Karpas-422 (cell line): ENCODE results near the gene LYPD1. TPM values are rescaled to one million over a fixed set of nuclear protein-coding genes. Genes with fewer than 3 reads are reported as not detected.

ENCODE experiments used
- DNase-seq: peaks from one replicate; pipeline ENCODE4 v3.0.0-alpha.2; 2015
- H2AFZ ChIP-seq: fragments of 200-600 bp; sonication (generic); 2 replicates; pipeline ENCODE4 v1.6.1; 2014; ENCODE audit warnings: antibody characterized with exemption, low read length, mixed read lengths
- H3K27ac ChIP-seq: fragments of 200-600 bp; sonication (generic); 2 replicates; pipeline ENCODE4 v1.5.1; 2014; ENCODE audit warnings: mild to moderate bottlenecking, low read length, moderate library complexity
- H3K27me3 ChIP-seq: fragments of 200-600 bp; sonication (generic); 2 replicates; pipeline ENCODE4 v1.6.1; 2014; ENCODE audit warnings: low read length, mixed read lengths
- H3K36me3 ChIP-seq: fragments of 200-600 bp; sonication (generic); 2 replicates; pipeline ENCODE4 v1.6.1; 2014; ENCODE audit warnings: low read length, mixed read lengths; ENCODE audit not compliant: insufficient read depth
- H3K4me1 ChIP-seq: fragments of 200-600 bp; sonication (generic); 2 replicates; pipeline ENCODE4 v1.6.1; 2014; ENCODE audit warnings: mild to moderate bottlenecking, low read length, mixed read lengths
- H3K4me2 ChIP-seq: fragments of 200-600 bp; sonication (generic); 2 replicates; pipeline ENCODE4 v1.6.1; 2014; ENCODE audit warnings: low read length, low read depth, mild to moderate bottlenecking; ENCODE audit not compliant: poor library complexity, severe bottlenecking
- H3K4me3 ChIP-seq: fragments of 200-600 bp; sonication (generic); 2 replicates; pipeline ENCODE4 v1.5.1; 2014; ENCODE audit warnings: mild to moderate bottlenecking, antibody characterized with exemption, low read length, mixed read lengths
- H3K79me2 ChIP-seq: fragments of 200-600 bp; sonication (generic); 2 replicates; pipeline ENCODE4 v1.6.1; 2014; ENCODE audit warnings: mild to moderate bottlenecking, low read length, mixed read lengths
- H3K9ac ChIP-seq: fragments of 200-600 bp; sonication (generic); 2 replicates; pipeline ENCODE4 v1.6.0; 2014; ENCODE audit warnings: low read length
- H3K9me2 ChIP-seq: fragments of 200-600 bp; sonication (generic), shearing (Covaris generic); replicated peaks from 2 replicates; pipeline ENCODE4 v1.6.0; 2014; ENCODE audit warnings: mild to moderate bottlenecking, low read length, moderate library complexity; ENCODE audit not compliant: insufficient read depth
- H3K9me3 ChIP-seq: fragments of 300-700, 200-600 bp; sonication (generic); 2 replicates; pipeline ENCODE4 v1.6.1; 2014; ENCODE audit warnings: low read length, mixed read lengths
- H4K20me1 ChIP-seq: fragments of 200-600 bp; sonication (generic); 2 replicates; pipeline ENCODE4 v1.6.1; 2014; ENCODE audit warnings: mild to moderate bottlenecking, antibody characterized with exemption, low read length, low read depth; ENCODE audit not compliant: insufficient read depth
- total RNA-seq: library from RNA; depleted of rRNA; stranded (reverse); fragments of >200 nt; shearing (Covaris generic); gene quantifications from 2 replicates; pipeline ENCODE4 v1.2.3, GENCODE V29; 2014; ENCODE audit warnings: low replicate concordance

The LYPD1 gene
- total RNA-seq, 1 experiment from 2014 or later, result not detected

DNA sequence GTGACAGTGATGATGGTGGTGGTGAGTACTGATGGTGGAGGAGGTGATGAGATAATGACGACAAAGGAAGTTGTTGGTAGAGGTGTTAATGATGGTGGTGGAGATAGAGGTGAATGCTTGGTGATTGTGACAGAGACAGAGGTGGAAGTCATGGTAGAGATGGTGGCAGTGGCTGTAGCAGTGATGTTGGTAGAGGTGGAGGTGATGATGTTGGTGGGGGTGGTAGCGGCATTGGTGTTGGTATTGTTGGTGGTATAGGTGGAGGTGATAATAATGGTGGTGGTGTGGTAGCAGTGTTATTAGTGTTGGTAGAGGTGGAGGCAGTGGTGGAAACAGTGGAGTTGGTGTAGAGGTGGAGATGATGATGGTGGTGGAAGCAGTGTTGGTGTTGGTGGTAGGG lies 36.4 kb downstream of the LYPD1 start:
- H3K9me2 ChIP-seq, result no peaks in the 10 kb centered on the region
- H3K4me3 ChIP-seq, result no peak overlapping the region
- no peak overlapping the region for H3K27ac ChIP-seq
- H2AFZ ChIP-seq, result no peak overlapping the region
- no peak overlapping the region for H3K4me2 ChIP-seq
- H3K27me3 ChIP-seq, result no peaks in the 10 kb centered on the region
- no peak for DNase-seq
- H3K4me1 ChIP-seq, result 0 out of 2 replicates have a peak, but pooled peaks cover 4% of the 10 kb centered on the region
- H3K79me2 ChIP-seq, result no peaks in the 10 kb centered on the region
- no peaks in the 10 kb centered on the region for H4K20me1 ChIP-seq
- H3K9me3 ChIP-seq, result no peaks in the 10 kb centered on the region
- no peaks in the 10 kb centered on the region for H3K36me3 ChIP-seq
- H3K9ac ChIP-seq, result no peak overlapping the region

DNA sequence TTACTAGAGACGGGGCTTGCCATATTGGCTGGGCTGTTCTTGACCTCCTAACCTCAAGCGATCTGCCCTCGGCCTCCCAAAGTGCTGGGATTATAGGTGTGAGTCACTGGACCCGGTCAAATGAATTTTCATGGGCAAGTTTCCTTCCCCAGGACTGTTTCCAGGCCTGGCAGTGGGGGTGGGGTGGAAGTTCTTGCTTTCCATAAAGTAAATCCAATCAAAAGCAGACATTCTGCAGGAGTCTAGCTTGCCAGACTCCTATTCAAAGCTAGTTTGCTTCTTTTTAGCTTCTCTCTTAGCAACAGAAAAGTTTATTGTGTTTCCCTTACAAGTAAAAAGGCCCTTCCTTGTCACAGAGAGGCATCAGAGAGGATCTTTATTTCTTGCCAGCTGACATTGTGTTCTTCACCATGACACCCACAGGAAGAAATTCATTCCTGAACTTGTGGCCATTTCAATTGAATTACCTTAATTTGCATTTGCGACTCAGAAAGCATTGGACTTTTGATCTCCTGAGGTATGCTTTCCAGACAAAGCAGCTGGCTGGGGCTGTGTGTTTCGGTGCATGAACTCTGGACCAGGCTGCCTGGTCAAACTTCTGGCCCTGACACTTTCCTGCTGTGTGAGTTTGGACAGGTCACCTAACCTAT lies 37.9 kb downstream of the LYPD1 start:
- H3K36me3 ChIP-seq, result no peaks in the 10 kb centered on the region
- no peak overlapping the region for H3K4me3 ChIP-seq
- no peaks in the 10 kb centered on the region for H3K79me2 ChIP-seq
- no peak overlapping the region for H3K27ac ChIP-seq
- H3K9me2 ChIP-seq, result no peaks in the 10 kb centered on the region
- H2AFZ ChIP-seq, result no peak overlapping the region
- no peaks in the 10 kb centered on the region for H3K4me1 ChIP-seq
- no peaks in the 10 kb centered on the region for H3K27me3 ChIP-seq
- DNase-seq, result no peak
- H4K20me1 ChIP-seq, result no peaks in the 10 kb centered on the region
- H3K9ac ChIP-seq, result no peak overlapping the region
- no peak overlapping the region for H3K4me2 ChIP-seq
- no peaks in the 10 kb centered on the region for H3K9me3 ChIP-seq

DNA sequence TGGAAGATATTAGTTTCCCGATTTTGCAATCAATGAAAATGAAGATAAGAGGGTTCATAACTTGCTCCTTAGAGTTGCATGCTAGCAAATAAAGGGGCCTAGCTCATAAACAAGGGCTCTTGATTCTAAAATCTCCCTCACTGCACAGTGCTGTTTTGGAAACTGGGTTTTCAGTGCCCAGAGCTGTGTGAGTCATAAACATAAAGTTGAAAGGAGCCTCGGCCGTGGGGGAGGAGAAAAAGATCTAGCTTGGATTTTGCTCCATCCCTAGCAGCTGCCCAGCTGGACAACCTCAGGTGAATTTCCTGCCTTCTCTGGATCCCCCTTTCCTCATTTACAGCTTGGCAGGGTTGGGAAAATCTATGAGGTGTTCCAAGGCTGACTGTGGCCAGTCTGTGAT lies 42.5 kb downstream of the LYPD1 start:
- no peaks in the 10 kb centered on the region for H3K9me2 ChIP-seq
- H3K9ac ChIP-seq, result no peak overlapping the region
- no peak overlapping the region for H3K27ac ChIP-seq
- no peak overlapping the region for H2AFZ ChIP-seq
- H3K27me3 ChIP-seq, result no peaks in the 10 kb centered on the region
- H3K79me2 ChIP-seq, result no peaks in the 10 kb centered on the region
- H3K36me3 ChIP-seq, result no peaks in the 10 kb centered on the region
- H3K4me2 ChIP-seq, result no peak overlapping the region
- H3K4me3 ChIP-seq, result no peak overlapping the region
- no peaks in the 10 kb centered on the region for H4K20me1 ChIP-seq
- no peak for DNase-seq
- H3K4me1 ChIP-seq, result no peaks in the 10 kb centered on the region
- no peaks in the 10 kb centered on the region for H3K9me3 ChIP-seq

DNA sequence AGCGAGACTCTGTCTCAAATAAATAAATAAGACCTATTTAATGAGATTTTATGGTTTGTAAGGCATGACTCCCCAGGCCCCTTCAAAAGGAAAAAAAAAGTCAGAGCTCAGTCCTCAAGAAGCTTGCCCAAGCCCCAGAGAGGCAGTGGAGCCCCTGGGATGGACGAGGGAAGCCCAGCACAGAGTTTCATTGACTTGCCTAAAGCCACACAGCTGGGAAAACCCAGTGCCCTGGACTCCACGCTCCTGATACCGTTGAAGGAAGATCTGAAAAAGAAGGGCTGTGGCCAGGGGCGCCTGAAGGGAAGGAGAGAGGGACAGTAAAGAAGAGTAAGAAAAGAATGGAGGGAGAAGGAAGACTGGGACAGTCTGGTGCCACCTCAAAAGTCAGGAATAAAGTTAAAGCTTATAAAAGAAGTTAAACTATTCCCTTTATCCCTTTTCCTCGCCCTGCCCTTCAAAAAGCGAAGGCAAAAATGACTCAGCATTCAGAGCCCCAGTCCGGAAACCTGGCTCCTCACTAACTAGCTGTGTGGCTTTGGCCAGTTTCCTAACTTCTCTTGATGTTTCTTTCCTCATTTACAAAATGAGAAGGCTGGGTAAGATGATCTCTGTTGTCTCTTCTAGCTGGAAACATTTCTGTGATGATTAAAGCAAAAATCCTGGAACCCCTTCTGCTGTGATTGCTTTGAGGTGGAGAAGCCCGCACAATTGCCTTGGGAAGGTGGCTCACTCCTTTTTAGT lies 46.7 kb downstream of the LYPD1 start:
- no peaks in the 10 kb centered on the region for H4K20me1 ChIP-seq

DNA sequence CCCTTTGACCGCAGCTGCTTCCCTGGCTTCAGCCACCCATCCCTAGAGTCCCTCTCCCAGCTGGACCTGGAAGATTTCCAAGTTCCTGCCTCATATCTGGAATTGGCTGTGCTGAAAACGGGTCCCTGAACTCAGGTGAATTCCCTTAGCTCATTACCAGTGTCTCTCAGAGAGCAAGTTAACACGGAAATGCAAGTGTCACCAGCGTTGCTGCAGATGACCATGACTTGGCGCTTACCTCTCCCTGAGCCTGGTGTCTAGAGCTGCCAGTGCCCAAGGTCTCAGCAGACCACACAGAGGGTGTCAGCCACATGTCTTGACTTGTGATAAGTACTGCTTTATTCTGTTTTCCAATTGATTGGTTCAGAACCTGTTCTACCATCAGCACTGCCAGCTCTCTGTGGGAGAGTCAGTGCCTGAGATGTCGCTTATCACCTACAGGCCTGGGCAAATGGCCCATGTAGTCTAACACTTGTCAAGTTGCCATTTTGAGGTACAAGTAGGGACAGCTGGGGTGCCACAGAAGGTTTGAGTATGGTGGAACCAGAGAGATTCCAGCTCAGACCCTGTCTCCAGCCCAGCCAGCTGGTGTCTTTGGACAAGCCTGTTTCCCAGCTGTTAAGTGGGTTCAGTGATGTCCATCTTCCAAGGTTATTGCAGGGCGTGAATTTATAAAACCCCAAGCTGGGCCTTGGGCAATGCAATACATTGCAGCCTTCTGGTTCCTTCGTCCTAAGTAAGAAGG lies 48.7 kb downstream of the LYPD1 start:
- no peaks in the 10 kb centered on the region for H3K36me3 ChIP-seq
- H3K4me1 ChIP-seq, result no peaks in the 10 kb centered on the region
- H3K9me2 ChIP-seq, result no peaks in the 10 kb centered on the region
- DNase-seq, result no peak
- H3K4me2 ChIP-seq, result no peak overlapping the region
- no peak overlapping the region for H3K9ac ChIP-seq
- no peaks in the 10 kb centered on the region for H3K27me3 ChIP-seq
- H4K20me1 ChIP-seq, result no peaks in the 10 kb centered on the region
- no peaks in the 10 kb centered on the region for H3K9me3 ChIP-seq
- no peak overlapping the region for H3K27ac ChIP-seq
- H3K79me2 ChIP-seq, result no peaks in the 10 kb centered on the region
- H2AFZ ChIP-seq, result no peak overlapping the region
- no peak overlapping the region for H3K4me3 ChIP-seq

More for the DNA sequence above, 46.7 kb downstream of the LYPD1 start:
- Histone ChIP-seq H3K9me2 (no peaks in the 10 kb centered on the region), H3K36me3 (no peaks in the 10 kb centered on the region), H2AFZ (no peak overlapping the region), H3K79me2 (no peaks in the 10 kb centered on the region), H3K27ac (no peak overlapping the region), H3K27me3 (no peaks in the 10 kb centered on the region), H3K4me2 (no peak overlapping the region), H3K4me3 (no peak overlapping the region), H3K4me1 (no peaks in the 10 kb centered on the region), H3K9me3 (no peaks in the 10 kb centered on the region), H3K9ac (no peak overlapping the region)
- no peak for DNase-seq

DNA sequence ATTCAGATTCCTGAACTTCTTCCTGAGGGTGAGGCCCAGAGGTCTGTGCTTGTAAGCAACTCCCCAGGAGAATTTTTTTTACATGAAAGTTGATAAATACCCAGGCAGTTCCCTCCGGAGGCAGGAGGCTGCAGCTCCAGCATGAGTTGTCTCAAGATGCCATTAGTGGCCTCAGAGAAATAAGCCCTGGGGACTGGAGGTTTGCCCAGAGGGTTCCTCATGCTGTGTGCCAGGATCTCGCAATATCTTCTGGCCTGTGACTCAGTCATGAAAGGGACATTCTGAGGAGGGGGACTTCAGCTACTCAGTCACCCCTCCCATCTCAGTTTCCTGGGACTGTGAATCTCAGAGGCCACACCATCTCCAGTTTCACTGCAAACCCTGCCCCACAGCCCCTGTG lies 49.9 kb downstream of the LYPD1 start:
- H3K79me2 ChIP-seq, result no peaks in the 10 kb centered on the region

DNA sequence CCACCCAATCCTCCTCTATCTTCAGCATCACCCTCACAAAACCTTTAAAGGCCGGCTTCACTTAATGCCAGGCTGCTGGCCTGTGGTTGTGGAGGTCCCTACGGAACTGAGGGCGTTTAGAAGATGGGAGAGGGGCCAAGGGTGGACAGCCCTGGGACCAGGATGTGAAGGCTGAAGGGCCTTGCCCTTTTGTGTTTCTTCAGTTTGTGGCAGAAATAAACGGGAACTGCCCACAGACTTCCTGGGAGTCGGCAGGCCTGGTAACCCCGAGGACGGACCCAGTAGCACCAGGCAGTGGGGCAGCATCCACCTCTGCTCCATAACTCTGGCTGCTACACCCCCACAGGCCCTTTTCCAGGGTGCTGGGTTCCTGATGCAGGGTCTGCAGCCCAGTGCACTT lies 51.3 kb downstream of the LYPD1 start:
- no peak for DNase-seq
- no peaks in the 10 kb centered on the region for H3K9me3 ChIP-seq
- H3K36me3 ChIP-seq, result no peaks in the 10 kb centered on the region
- no peak overlapping the region for H3K27ac ChIP-seq
- no peak overlapping the region for H3K4me3 ChIP-seq
- H3K79me2 ChIP-seq, result no peaks in the 10 kb centered on the region
- no peak overlapping the region for H3K9ac ChIP-seq
- no peaks in the 10 kb centered on the region for H3K9me2 ChIP-seq
- H3K27me3 ChIP-seq, result no peaks in the 10 kb centered on the region
- H3K4me2 ChIP-seq, result no peak overlapping the region
- no peaks in the 10 kb centered on the region for H4K20me1 ChIP-seq
- H3K4me1 ChIP-seq, result no peaks in the 10 kb centered on the region
- H2AFZ ChIP-seq, result no peak overlapping the region

More for the DNA sequence above, 49.9 kb downstream of the LYPD1 start:
- no peak overlapping the region for H3K4me3 ChIP-seq
- H2AFZ ChIP-seq, result no peak overlapping the region
- no peak overlapping the region for H3K27ac ChIP-seq
- no peak for DNase-seq
- no peaks in the 10 kb centered on the region for H4K20me1 ChIP-seq
- H3K9me3 ChIP-seq, result no peaks in the 10 kb centered on the region
- no peaks in the 10 kb centered on the region for H3K9me2 ChIP-seq
- no peak overlapping the region for H3K4me2 ChIP-seq
- no peaks in the 10 kb centered on the region for H3K4me1 ChIP-seq
- no peaks in the 10 kb centered on the region for H3K27me3 ChIP-seq
- H3K9ac ChIP-seq, result no peak overlapping the region
- H3K36me3 ChIP-seq, result no peaks in the 10 kb centered on the region

DNA sequence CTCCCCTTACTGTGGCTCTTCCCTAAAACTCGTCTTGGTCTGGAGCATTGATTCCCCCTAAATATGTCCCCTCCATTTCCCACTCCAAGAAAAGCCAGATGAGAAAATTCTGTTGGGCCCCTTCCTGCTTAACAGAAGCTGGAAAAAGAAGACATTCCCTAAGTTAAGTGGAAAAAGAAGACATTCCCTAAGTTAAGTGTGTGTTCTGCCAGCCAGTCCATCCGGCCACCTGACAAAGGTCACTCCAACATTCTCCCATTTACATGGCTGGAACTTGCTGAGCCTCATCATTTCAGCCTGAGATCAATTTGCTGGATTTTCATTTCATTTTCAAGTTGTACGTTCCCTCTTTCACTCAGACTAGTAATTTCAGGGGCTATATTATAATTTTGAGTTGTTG lies 52.0 kb downstream of the LYPD1 start:
- no peak overlapping the region for H2AFZ ChIP-seq
- no peak overlapping the region for H3K4me2 ChIP-seq
- H3K36me3 ChIP-seq, result no peaks in the 10 kb centered on the region
- no peaks in the 10 kb centered on the region for H4K20me1 ChIP-seq
- no peaks in the 10 kb centered on the region for H3K79me2 ChIP-seq
- H3K4me3 ChIP-seq, result no peak overlapping the region
- no peaks in the 10 kb centered on the region for H3K27me3 ChIP-seq
- H3K9me3 ChIP-seq, result no peaks in the 10 kb centered on the region
- H3K4me1 ChIP-seq, result no peaks in the 10 kb centered on the region
- H3K9me2 ChIP-seq, result no peaks in the 10 kb centered on the region
- no peak overlapping the region for H3K9ac ChIP-seq
- H3K27ac ChIP-seq, result no peak overlapping the region
- DNase-seq, result no peak
